ENCODE results near the gene NKX2-8. TPM values are rescaled to one million over a fixed set of nuclear protein-coding genes. Genes with fewer than 3 reads are reported as not detected.

Gene NKX2-8
- polyA plus RNA-seq, 1 of the 3 experiments (the other 2 are of a cell fraction) = not detected

DNA sequence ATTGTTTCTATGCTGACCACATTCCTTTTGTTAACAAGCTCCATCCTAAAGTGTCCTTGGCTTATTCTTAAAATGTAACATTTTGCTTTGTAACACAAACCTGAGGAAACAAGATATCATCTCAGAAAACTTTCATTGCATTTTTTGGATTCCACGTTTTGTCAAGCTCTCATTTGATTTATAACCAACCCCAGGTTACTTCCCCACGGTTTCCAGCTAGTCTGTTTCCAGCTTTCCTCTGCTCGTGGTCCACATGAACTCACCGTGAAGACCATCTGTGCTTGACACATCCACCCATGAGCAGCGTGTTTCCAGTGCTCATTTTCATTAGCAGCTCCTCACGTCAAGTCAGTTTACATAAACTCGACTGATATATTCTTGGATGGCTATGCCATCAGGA, 6.4 kb upstream of the NKX2-8 start:
- Histone ChIP-seq H2AFZ (ENCODE audit: low read depth) (no peak overlapping the region), H3K9ac (no peak overlapping the region), H3K27ac (ENCODE audit: low read depth in 2 of 2, low read length in 1 of 2) (no peak overlapping the region), H3K4me1 (ENCODE audit: control insufficient read depth in 1 of 2, insufficient read depth in 2 of 2, low read depth in 1 of 2, low read length in 1 of 2) (no peaks in the 10 kb centered on the region), H3K27me3 (ENCODE audit: insufficient read depth) (peaks cover 34% of the 10 kb centered on the region), H3K9me3 (no peaks in the 10 kb centered on the region), H3K36me3 (replicated peaks in 1 of 2; ENCODE audit: control insufficient read depth in 1 of 2, insufficient read depth in 2 of 2, low read length in 1 of 2) (no peaks in the 10 kb centered on the region), H3K4me2 (no peak overlapping the region), H3K9me2 (no peaks in the 10 kb centered on the region), H3K4me3 (ENCODE audit: low read depth in 2 of 2, low read length in 1 of 2) (no peak overlapping the region), H4K20me1 (ENCODE audit: insufficient read depth) (no peaks in the 10 kb centered on the region), H3K79me2 (ENCODE audit: insufficient read depth) (no peaks in the 10 kb centered on the region), H3F3A (replicated peaks; ENCODE audit: insufficient read depth) (no peaks in the 10 kb centered on the region)
- TF ChIP-seq GATA2 (CRISPR knock-in tag; IDR thresholded peaks at IDR 0.05) = no peak
- TF ChIP-seq, protein P1, sequence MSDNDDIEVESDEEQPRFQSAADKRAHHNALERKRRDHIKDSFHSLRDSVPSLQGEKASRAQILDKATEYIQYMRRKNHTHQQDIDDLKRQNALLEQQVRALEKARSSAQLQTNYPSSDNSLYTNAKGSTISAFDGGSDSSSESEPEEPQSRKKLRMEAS (IDR thresholded peaks at IDR 0.05; ENCODE audit: low read depth) = no peak
- no peak for TF ChIP-seq RFX5 (IDR thresholded peaks at IDR 0.05; ENCODE audit: low read length)
- TF ChIP-seq SIN3A (IDR thresholded peaks at IDR 0.05; ENCODE audit: borderline replicate concordance, low read depth, low read length) = no peak
- TF ChIP-seq FOXJ3 (CRISPR knock-in tag; IDR thresholded peaks at IDR 0.05) = no peak
- no peak for TF ChIP-seq JUND (IDR thresholded peaks at IDR 0.05)
- TF ChIP-seq TCF12 (IDR thresholded peaks at IDR 0.05) = no peak
- TF ChIP-seq, protein P2, sequence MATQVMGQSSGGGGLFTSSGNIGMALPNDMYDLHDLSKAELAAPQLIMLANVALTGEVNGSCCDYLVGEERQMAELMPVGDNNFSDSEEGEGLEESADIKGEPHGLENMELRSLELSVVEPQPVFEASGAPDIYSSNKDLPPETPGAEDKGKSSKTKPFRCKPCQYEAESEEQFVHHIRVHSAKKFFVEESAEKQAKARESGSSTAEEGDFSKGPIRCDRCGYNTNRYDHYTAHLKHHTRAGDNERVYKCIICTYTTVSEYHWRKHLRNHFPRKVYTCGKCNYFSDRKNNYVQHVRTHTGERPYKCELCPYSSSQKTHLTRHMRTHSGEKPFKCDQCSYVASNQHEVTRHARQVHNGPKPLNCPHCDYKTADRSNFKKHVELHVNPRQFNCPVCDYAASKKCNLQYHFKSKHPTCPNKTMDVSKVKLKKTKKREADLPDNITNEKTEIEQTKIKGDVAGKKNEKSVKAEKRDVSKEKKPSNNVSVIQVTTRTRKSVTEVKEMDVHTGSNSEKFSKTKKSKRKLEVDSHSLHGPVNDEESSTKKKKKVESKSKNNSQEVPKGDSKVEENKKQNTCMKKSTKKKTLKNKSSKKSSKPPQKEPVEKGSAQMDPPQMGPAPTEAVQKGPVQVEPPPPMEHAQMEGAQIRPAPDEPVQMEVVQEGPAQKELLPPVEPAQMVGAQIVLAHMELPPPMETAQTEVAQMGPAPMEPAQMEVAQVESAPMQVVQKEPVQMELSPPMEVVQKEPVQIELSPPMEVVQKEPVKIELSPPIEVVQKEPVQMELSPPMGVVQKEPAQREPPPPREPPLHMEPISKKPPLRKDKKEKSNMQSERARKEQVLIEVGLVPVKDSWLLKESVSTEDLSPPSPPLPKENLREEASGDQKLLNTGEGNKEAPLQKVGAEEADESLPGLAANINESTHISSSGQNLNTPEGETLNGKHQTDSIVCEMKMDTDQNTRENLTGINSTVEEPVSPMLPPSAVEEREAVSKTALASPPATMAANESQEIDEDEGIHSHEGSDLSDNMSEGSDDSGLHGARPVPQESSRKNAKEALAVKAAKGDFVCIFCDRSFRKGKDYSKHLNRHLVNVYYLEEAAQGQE (IDR thresholded peaks at IDR 0.05; ENCODE audit: low read depth, low read length) = no peak
- no peak for TF ChIP-seq EP300 (IDR thresholded peaks at IDR 0.05; ENCODE audit: borderline replicate concordance in 1 of 2, low read depth in 1 of 2, low read length in 1 of 2)
- WGBS (ENCODE audit: low lambda C conversion rate) = 8% methylated on average over 7 of the region's 7 CpGs
- DNase-seq = no peak
- CTCF ChIA-PET = interaction anchor here (1.1 to 1.7 kb wide), 2 partner anchors 16 to 34 kb away, joined by 3 to 6 read pairs; no protein-coding TSS in a partner anchor
- POLR2A ChIA-PET = no interaction called here

- H3K27me3 ChIP-seq (ENCODE audit: insufficient read depth) = peaks cover 36% of the 10 kb centered on the region
- ChIA-PET POLR2A (no interaction called here), CTCF (interaction anchor here (1.7 kb wide), 1 partner anchor 16 kb away, joined by 6 read pairs; no protein-coding TSS in a partner anchor)
- H3K9ac ChIP-seq = no peak overlapping the region
- no peaks in the 10 kb centered on the region for H3K4me1 ChIP-seq (ENCODE audit: control insufficient read depth in 1 of 2, insufficient read depth in 2 of 2, low read depth in 1 of 2, low read length in 1 of 2)
- H3K36me3 ChIP-seq (replicated peaks in 1 of 2; ENCODE audit: control insufficient read depth in 1 of 2, insufficient read depth in 2 of 2, low read length in 1 of 2) = no peaks in the 10 kb centered on the region
- H3K27ac ChIP-seq (ENCODE audit: low read depth in 2 of 2, low read length in 1 of 2) = no peak overlapping the region
- no peaks in the 10 kb centered on the region for H3K9me3 ChIP-seq
- H2AFZ ChIP-seq (ENCODE audit: low read depth) = no peak overlapping the region
- H3K79me2 ChIP-seq (ENCODE audit: insufficient read depth) = no peaks in the 10 kb centered on the region
- H3F3A ChIP-seq (replicated peaks; ENCODE audit: insufficient read depth) = no peaks in the 10 kb centered on the region
- WGBS (ENCODE audit: low lambda C conversion rate) = 10% methylated on average over 5 of the region's 5 CpGs
- H3K9me2 ChIP-seq = no peaks in the 10 kb centered on the region
- H3K4me3 ChIP-seq (ENCODE audit: low read depth in 2 of 2, low read length in 1 of 2) = no peak overlapping the region
- H4K20me1 ChIP-seq (ENCODE audit: insufficient read depth) = no peaks in the 10 kb centered on the region
- TF ChIP-seq ZBTB33 (IDR thresholded peaks at IDR 0.05; ENCODE audit: borderline replicate concordance, low read depth) = no peak
- no peak for TF ChIP-seq MXI1 (IDR thresholded peaks at IDR 0.05; ENCODE audit: low read depth, low read length)
- no peak for TF ChIP-seq TCF12 (IDR thresholded peaks at IDR 0.05)
- no peak for TF ChIP-seq SMC3 (IDR thresholded peaks at IDR 0.05; ENCODE audit: low read depth, low read length)
- no peak for TF ChIP-seq CHD2 (IDR thresholded peaks at IDR 0.05; ENCODE audit: low read length, partially characterized antibody)
- no peak for TF ChIP-seq USF1 (IDR thresholded peaks at IDR 0.05; ENCODE audit: borderline replicate concordance, low read depth)
- no peak for TF ChIP-seq GATA2 (CRISPR knock-in tag; IDR thresholded peaks at IDR 0.05)
- TF ChIP-seq USF2 (IDR thresholded peaks at IDR 0.05; ENCODE audit: borderline replicate concordance, low read depth, low read length) = no peak
- TF ChIP-seq NRF1 (IDR thresholded peaks at IDR 0.05; ENCODE audit: low read depth, low read length) = no peak
- TF ChIP-seq, protein P3, sequence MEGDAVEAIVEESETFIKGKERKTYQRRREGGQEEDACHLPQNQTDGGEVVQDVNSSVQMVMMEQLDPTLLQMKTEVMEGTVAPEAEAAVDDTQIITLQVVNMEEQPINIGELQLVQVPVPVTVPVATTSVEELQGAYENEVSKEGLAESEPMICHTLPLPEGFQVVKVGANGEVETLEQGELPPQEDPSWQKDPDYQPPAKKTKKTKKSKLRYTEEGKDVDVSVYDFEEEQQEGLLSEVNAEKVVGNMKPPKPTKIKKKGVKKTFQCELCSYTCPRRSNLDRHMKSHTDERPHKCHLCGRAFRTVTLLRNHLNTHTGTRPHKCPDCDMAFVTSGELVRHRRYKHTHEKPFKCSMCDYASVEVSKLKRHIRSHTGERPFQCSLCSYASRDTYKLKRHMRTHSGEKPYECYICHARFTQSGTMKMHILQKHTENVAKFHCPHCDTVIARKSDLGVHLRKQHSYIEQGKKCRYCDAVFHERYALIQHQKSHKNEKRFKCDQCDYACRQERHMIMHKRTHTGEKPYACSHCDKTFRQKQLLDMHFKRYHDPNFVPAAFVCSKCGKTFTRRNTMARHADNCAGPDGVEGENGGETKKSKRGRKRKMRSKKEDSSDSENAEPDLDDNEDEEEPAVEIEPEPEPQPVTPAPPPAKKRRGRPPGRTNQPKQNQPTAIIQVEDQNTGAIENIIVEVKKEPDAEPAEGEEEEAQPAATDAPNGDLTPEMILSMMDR (IDR thresholded peaks at IDR 0.05) = no peak
- no peak for TF ChIP-seq TAF1 (IDR thresholded peaks at IDR 0.05; ENCODE audit: borderline replicate concordance, low read depth, low read length)
- H3K4me2 ChIP-seq = no peak overlapping the region
- DNase-seq = no peak
These were observed 5.7 kb upstream of the NKX2-8 start for GRCh38 chr14:36588119-36588518.
